Prostate gland (tissue), 2 donors: ENCODE measurements around the gene IDH3G. TPM values are rescaled to one million over a fixed set of nuclear protein-coding genes. Genes with fewer than 3 reads are reported as not detected.
A peak's percentile ranks its signal among the peaks of the same experiment; 100 is the strongest.

ENCODE experiments used
- DNase-seq: peaks from one replicate; pipeline ENCODE4 v3.0.0-alpha.2; 2019; ENCODE audit warnings: low spot score
- H3K27ac ChIP-seq, 2 donors: fragments of 200-600 bp; sonication (generic); 2 replicates each; pipeline ENCODE4 v1.5.1; 2017 to 2019
- H3K27me3 ChIP-seq: fragments of 200-600 bp; sonication (generic); replicated peaks from 2 replicates; pipeline ENCODE4 v1.5.1; 2019; ENCODE audit not compliant: insufficient read depth
- H3K36me3 ChIP-seq, 2 donors: fragments of 200-600 bp; sonication (generic); 1 replicate in 1 of 2; 2 replicates in 1 of 2; pipeline versions ENCODE4 v1.5.1 to v1.8.1; 2017 to 2019
- H3K4me1 ChIP-seq: fragments of 200-600 bp; sonication (generic); replicated peaks from 2 replicates; pipeline ENCODE4 v1.5.1; 2019
- H3K4me3 ChIP-seq, 2 donors: fragments of 200-600 bp; sonication (generic); 2 replicates each; pipeline ENCODE4 v1.5.1; 2017 to 2019
- H3K9me3 ChIP-seq: fragments of 200-600 bp; sonication (generic); 2 replicates; pipeline ENCODE4 v1.5.1; 2017
- POLR2A ChIP-seq: fragments of 450-650 bp; IDR thresholded peaks from one replicate; pipeline ENCODE4 v1.6.1; 2016; ENCODE audit warnings: antibody characterized with exemption, mild to moderate bottlenecking
- POLR2AphosphoS5 ChIP-seq: sonication (generic); formaldehyde crosslinking; IDR thresholded peaks from one replicate; pipeline ENCODE4 v1.6.1; 2017; ENCODE audit warnings: antibody characterized with exemption
- WGBS: methylation state at CpG from one replicate; pipeline ENCODE4 v1.1.5; 2018; 5-methylcytosine and 5-hydroxymethylcytosine counted together
- intact Hi-C: fragments of 100-400 bp; cut with DNase I; formaldehyde crosslinking; loops from one replicate; pipeline ENCODE4 v1.14.2; 2022
- total RNA-seq, 2 donors: library from RNA; depleted of rRNA; stranded (reverse); fragments of >200 nt; gene quantifications; one replicate each; pipeline ENCODE4 v1.1.0, GENCODE V29; 2016
- TF ChIP-seq, protein P1 (sequence below), 4 experiments: fragments of 200-600 bp in 2 of 4; fragments of 450-650 bp in 2 of 4; sonication (generic) in 2 of 4; IDR thresholded peaks; 1 replicate in 3 of 4; 2 replicates in 1 of 4; pipeline ENCODE4 v1.5.1; 2016 to 2019; ENCODE audit warnings: antibody characterized with exemption in 4 of 4, mild to moderate bottlenecking in 2 of 4, moderate library complexity in 2 of 4

Gene IDH3G
- total RNA-seq, 2 donors from 2014 or later, result 106 to 122 TPM

- H3K9me3 ChIP-seq, result no peaks in the 10 kb centered on the region
- no peak overlapping the region for H3K27ac ChIP-seq
- TF ChIP-seq POLR2A, result no peak
- TF ChIP-seq, protein P1, sequence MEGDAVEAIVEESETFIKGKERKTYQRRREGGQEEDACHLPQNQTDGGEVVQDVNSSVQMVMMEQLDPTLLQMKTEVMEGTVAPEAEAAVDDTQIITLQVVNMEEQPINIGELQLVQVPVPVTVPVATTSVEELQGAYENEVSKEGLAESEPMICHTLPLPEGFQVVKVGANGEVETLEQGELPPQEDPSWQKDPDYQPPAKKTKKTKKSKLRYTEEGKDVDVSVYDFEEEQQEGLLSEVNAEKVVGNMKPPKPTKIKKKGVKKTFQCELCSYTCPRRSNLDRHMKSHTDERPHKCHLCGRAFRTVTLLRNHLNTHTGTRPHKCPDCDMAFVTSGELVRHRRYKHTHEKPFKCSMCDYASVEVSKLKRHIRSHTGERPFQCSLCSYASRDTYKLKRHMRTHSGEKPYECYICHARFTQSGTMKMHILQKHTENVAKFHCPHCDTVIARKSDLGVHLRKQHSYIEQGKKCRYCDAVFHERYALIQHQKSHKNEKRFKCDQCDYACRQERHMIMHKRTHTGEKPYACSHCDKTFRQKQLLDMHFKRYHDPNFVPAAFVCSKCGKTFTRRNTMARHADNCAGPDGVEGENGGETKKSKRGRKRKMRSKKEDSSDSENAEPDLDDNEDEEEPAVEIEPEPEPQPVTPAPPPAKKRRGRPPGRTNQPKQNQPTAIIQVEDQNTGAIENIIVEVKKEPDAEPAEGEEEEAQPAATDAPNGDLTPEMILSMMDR (IDR thresholded peaks at IDR 0.05), result no peak
- TF ChIP-seq POLR2AphosphoS5, result no peak
- no peak for DNase-seq
- H3K4me1 ChIP-seq, result no peaks in the 10 kb centered on the region
- no peaks in the 10 kb centered on the region for H3K27me3 ChIP-seq
- H3K36me3 ChIP-seq, result no peaks in the 10 kb centered on the region
- intact Hi-C loops, result no loop called here
- H3K4me3 ChIP-seq, result no peak overlapping the region
- 79% methylated on average over 10 of the region's 22 CpGs for WGBS
Observed at GRCh38 chrX:153768311-153769157, 25.6 kb downstream of the IDH3G start.

DNA sequence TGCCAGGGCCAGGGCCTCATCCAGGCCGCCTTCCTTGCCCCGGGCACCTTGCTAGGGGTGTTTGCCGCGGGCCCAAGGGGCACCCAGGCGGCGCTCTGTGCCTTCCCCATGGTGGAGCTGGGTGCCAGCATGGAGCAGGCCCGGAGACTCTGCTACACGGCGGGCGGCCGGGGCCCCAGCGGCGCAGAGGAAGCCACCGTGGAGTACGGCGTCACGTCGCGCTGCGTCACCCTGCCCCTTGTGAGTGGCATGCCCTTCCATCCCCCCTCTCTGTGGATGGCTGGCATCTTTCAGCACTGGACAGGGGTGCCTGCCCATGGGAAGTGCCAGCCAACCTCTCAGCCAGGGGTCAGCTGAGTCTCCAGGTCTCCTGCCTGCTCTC is 26.5 kb downstream of the IDH3G start:
- 99% methylated on average over 12 of the region's 20 CpGs for WGBS
- H3K4me3 ChIP-seq, result no peak overlapping the region
- intact Hi-C loops, result no loop called here
- DNase-seq, result no peak
- TF ChIP-seq, protein P1 (IDR thresholded peaks at IDR 0.05), result no peak
- no peak for TF ChIP-seq POLR2AphosphoS5
- TF ChIP-seq POLR2A, result no peak
- no peaks in the 10 kb centered on the region for H3K9me3 ChIP-seq
- H3K4me1 ChIP-seq, result no peaks in the 10 kb centered on the region
- no peaks in the 10 kb centered on the region for H3K36me3 ChIP-seq
- H3K27me3 ChIP-seq, result no peaks in the 10 kb centered on the region
- no peak overlapping the region for H3K27ac ChIP-seq

GRCh38 chrX:153766871-153767673 is 27.1 kb downstream of the IDH3G start:
- no peak for TF ChIP-seq POLR2A
- TF ChIP-seq POLR2AphosphoS5, result no peak
- TF ChIP-seq, protein P1 (IDR thresholded peaks at IDR 0.05), result no peak
- no peak overlapping the region for H3K4me3 ChIP-seq
- H3K27ac ChIP-seq, result no peak overlapping the region
- no peaks in the 10 kb centered on the region for H3K27me3 ChIP-seq
- WGBS, result 74% methylated on average over 25 of the region's 56 CpGs
- intact Hi-C loops, result no loop called here
- no peaks in the 10 kb centered on the region for H3K4me1 ChIP-seq
- no peaks in the 10 kb centered on the region for H3K36me3 ChIP-seq
- no peak for DNase-seq
- H3K9me3 ChIP-seq, result no peaks in the 10 kb centered on the region

GRCh38 chrX:153766098-153766817 is 27.9 kb downstream of the IDH3G start:
- DNase-seq, result no peak
- Histone ChIP-seq H3K4me3 (peak overlapping the region; percentile 21 to 34), H3K4me1 (no peaks in the 10 kb centered on the region), H3K36me3 (no peaks in the 10 kb centered on the region), H3K9me3 (no peaks in the 10 kb centered on the region), H3K27ac (peak overlapping the region; percentile 58), H3K27me3 (no peaks in the 10 kb centered on the region)
- peak; percentile 37 for TF ChIP-seq POLR2A
- TF ChIP-seq POLR2AphosphoS5, result no peak
- WGBS, result 14% methylated on average over 16 of the region's 21 CpGs
- intact Hi-C loops, result no loop called here
